ENCODE data around the gene KRTAP10-3.

KRTAP10-3 gene

GRCh38 chr21:44557491-44558328 is 885 bp downstream of the KRTAP10-3 start:
- H3K27ac ChIP-seq: no peak overlapping the region
- peak in 1 of 2 donors; percentile 40 for DNase-seq
- no peak overlapping the region for H3K4me3 ChIP-seq

GRCh38 chr21:44556879-44557278 is 1.7 kb downstream of the KRTAP10-3 start:
- H3K4me1 ChIP-seq: no peaks in the 10 kb centered on the region
- DNase-seq: no peak
- TF ChIP-seq, protein P1, sequence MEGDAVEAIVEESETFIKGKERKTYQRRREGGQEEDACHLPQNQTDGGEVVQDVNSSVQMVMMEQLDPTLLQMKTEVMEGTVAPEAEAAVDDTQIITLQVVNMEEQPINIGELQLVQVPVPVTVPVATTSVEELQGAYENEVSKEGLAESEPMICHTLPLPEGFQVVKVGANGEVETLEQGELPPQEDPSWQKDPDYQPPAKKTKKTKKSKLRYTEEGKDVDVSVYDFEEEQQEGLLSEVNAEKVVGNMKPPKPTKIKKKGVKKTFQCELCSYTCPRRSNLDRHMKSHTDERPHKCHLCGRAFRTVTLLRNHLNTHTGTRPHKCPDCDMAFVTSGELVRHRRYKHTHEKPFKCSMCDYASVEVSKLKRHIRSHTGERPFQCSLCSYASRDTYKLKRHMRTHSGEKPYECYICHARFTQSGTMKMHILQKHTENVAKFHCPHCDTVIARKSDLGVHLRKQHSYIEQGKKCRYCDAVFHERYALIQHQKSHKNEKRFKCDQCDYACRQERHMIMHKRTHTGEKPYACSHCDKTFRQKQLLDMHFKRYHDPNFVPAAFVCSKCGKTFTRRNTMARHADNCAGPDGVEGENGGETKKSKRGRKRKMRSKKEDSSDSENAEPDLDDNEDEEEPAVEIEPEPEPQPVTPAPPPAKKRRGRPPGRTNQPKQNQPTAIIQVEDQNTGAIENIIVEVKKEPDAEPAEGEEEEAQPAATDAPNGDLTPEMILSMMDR (IDR thresholded peaks at IDR 0.05): no peak

More at GRCh38 chr21:44557491-44558328, 885 bp downstream of the KRTAP10-3 start:
- intact Hi-C loops (cut with DNase I; ENCODE audit: low total_unique reads): no loop called here
- Histone ChIP-seq H3K4me1 (no peaks in the 10 kb centered on the region), H3K27me3 (peaks cover 0 to 32% of the 10 kb centered on the region in 2 donors), H3K9me3 (peaks cover 0 to 7% (median 3%) of the 10 kb centered on the region in 3 donors), H3K36me3 (no peaks in the 10 kb centered on the region)
- TF ChIP-seq, protein P1 (IDR thresholded peaks at IDR 0.05): no peak

GRCh38 chr21:44555200-44555875 is 3.3 kb downstream of the KRTAP10-3 start:
- Histone ChIP-seq H3K4me3 (no peak overlapping the region), H3K4me1 (no peaks in the 10 kb centered on the region), H3K27me3 (peaks cover 0 to 50% of the 10 kb centered on the region in 2 donors), H3K27ac (no peak overlapping the region), H3K9me3 (peaks cover 0 to 7% (median 3%) of the 10 kb centered on the region in 3 donors), H3K36me3 (no peaks in the 10 kb centered on the region)
- no peak for DNase-seq
- intact Hi-C loops (cut with DNase I; ENCODE audit: low total_unique reads): no loop called here
- TF ChIP-seq, protein P1 (IDR thresholded peaks at IDR 0.05): no peak

More at GRCh38 chr21:44556879-44557278, 1.7 kb downstream of the KRTAP10-3 start:
- Histone ChIP-seq H3K36me3 (no peaks in the 10 kb centered on the region), H3K27ac (no peak overlapping the region), H3K4me3 (no peak overlapping the region), H3K9me3 (peaks cover 0 to 7% (median 3%) of the 10 kb centered on the region in 3 donors), H3K27me3 (peaks cover 0 to 36% of the 10 kb centered on the region in 2 donors)
- intact Hi-C loops (cut with DNase I; ENCODE audit: low total_unique reads): no loop called here

GRCh38 chr21:44552681-44553080 is 5.9 kb downstream of the KRTAP10-3 start:
- Histone ChIP-seq H3K9me3 (peaks cover 0 to 7% (median 3%) of the 10 kb centered on the region in 3 donors), H3K4me3 (no peak overlapping the region), H3K36me3 (no peaks in the 10 kb centered on the region), H3K27ac (no peak overlapping the region), H3K4me1 (no peaks in the 10 kb centered on the region), H3K27me3 (peaks cover 0 to 58% of the 10 kb centered on the region in 2 donors)
- TF ChIP-seq, protein P1 (IDR thresholded peaks at IDR 0.05): no peak
- intact Hi-C loops (cut with DNase I; ENCODE audit: low total_unique reads): no loop called here
- DNase-seq: no peak

DNA sequence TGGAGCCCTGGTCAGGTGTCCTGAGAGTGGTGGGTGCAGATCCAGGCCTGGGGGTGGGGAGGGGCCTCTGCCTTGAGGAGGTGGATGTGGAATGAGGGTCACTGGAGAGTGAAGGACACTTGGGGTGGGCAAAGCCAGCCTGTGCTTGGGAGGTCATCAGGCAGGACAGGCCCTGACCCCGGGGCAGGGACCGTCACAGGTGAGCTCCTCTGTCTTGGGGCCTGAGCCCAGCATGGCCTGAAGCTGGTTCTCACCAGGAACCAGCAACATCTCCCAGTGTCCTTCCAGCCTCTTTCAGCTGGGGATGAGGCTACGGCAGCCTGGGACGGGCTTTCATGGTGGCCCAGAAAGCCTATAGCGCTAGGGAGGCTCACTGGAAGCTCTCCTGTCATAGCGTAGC is 6.5 kb downstream of the KRTAP10-3 start:
- intact Hi-C loops (cut with DNase I; ENCODE audit: low total_unique reads): no loop called here
- H3K4me3 ChIP-seq: no peak overlapping the region
- H3K9me3 ChIP-seq: peaks cover 0 to 7% (median 3%) of the 10 kb centered on the region in 3 donors
- DNase-seq: peak; percentile 14 to 53
- H3K4me1 ChIP-seq: no peaks in the 10 kb centered on the region
- no peaks in the 10 kb centered on the region for H3K36me3 ChIP-seq
- TF ChIP-seq, protein P1 (IDR thresholded peaks at IDR 0.05): no peak
- no peak overlapping the region for H3K27ac ChIP-seq
- H3K27me3 ChIP-seq: peaks cover 0 to 53% of the 10 kb centered on the region in 2 donors
